ENCODE data around the gene ARL16. TPM values are rescaled to one million over a fixed set of nuclear protein-coding genes. Genes with fewer than 3 reads are reported as not detected.

ARL16 gene
- total RNA-seq, 2 donors from 2014 or later: 34.4 to 40.7 TPM

DNA sequence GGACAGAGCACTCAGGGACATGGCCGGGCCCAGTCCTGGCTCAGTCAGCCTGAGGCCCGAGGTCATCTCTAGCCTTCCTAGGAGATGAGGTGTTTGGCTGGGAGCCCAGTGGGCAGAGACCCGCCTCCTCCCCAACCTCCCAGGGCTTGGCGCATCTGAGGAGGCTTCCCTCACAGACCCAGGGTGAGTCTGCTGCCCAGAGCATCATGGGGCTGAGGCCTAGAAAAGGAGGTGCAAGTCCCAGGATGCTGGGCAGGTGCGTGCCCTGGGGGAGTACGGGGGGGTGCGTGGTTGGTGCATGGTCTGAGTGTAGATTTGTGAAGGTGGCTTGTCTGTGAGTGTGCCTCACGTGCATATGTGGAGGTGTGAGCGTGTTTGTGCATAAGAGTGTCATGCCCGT, 31.9 kb downstream of the ARL16 start:
- TF ChIP-seq, protein P1, sequence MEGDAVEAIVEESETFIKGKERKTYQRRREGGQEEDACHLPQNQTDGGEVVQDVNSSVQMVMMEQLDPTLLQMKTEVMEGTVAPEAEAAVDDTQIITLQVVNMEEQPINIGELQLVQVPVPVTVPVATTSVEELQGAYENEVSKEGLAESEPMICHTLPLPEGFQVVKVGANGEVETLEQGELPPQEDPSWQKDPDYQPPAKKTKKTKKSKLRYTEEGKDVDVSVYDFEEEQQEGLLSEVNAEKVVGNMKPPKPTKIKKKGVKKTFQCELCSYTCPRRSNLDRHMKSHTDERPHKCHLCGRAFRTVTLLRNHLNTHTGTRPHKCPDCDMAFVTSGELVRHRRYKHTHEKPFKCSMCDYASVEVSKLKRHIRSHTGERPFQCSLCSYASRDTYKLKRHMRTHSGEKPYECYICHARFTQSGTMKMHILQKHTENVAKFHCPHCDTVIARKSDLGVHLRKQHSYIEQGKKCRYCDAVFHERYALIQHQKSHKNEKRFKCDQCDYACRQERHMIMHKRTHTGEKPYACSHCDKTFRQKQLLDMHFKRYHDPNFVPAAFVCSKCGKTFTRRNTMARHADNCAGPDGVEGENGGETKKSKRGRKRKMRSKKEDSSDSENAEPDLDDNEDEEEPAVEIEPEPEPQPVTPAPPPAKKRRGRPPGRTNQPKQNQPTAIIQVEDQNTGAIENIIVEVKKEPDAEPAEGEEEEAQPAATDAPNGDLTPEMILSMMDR (IDR thresholded peaks at IDR 0.05): no peak
- peaks cover 3% of the 10 kb centered on the region for H3K27me3 ChIP-seq (replicated peaks; ENCODE audit: insufficient read depth)
- no peaks in the 10 kb centered on the region for H3K36me3 ChIP-seq
- H3K4me1 ChIP-seq (ENCODE audit: control insufficient read depth in 1 of 2, low read depth in 2 of 2): no peaks in the 10 kb centered on the region
- no peak for DNase-seq (ENCODE audit: low spot score)
- ATAC-seq (ENCODE audit: insufficient number of reproducible peaks, low FRiP score, low read depth): no peak
- H3K27ac ChIP-seq: no peak overlapping the region
- no peak overlapping the region for H3K4me3 ChIP-seq
- H3K9me3 ChIP-seq: no peaks in the 10 kb centered on the region

DNA sequence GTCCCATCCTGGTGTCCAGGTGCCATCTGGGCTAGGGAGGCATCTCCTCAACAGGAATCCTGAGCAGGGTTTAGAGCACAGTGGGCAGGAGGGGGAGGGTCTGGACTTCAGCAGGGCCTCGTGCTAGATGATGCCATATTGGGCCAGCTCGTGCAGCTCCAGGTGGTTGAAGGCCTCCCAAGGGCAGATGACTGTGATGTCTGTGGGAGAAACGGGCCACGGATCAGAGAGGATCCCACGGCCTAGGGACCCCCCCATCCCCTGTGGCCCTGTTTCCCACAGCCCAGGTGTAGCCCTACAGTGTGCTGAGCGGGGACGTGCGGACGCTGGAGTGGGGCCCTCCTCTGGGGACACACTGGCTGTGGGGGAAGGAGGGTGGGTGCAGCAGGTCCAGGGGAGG, 32.6 kb downstream of the ARL16 start:
- no peaks in the 10 kb centered on the region for H3K9me3 ChIP-seq
- H3K27me3 ChIP-seq (replicated peaks; ENCODE audit: insufficient read depth): peaks cover 3% of the 10 kb centered on the region
- no peaks in the 10 kb centered on the region for H3K4me1 ChIP-seq (ENCODE audit: control insufficient read depth in 1 of 2, low read depth in 2 of 2)
- no peak overlapping the region for H3K27ac ChIP-seq
- ATAC-seq (ENCODE audit: insufficient number of reproducible peaks, low FRiP score, low read depth) (no peak), DNase-seq (ENCODE audit: low spot score) (no peak)
- TF ChIP-seq, protein P1 (IDR thresholded peaks at IDR 0.05): no peak
- no peaks in the 10 kb centered on the region for H3K36me3 ChIP-seq
- no peak overlapping the region for H3K4me3 ChIP-seq

DNA sequence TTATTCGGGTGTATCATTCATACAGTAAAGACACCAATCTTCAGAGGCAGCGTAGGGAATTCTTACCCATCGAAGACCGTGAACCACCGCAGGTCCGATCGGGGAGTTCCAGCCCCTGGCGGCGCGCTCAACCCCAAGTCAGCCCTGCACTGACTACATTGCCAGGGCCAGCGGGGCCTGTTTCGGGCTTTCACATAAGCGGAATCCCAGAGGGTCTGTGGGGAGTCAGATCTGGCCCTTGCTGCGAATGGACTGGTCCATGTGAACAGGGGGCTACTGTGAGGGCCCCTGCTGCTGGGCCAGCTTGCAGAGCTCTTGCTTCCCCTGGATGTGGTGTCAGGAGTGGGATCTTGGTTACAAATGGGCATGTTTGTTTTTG, 34.9 kb downstream of the ARL16 start:
- Histone ChIP-seq H3K27me3 (replicated peaks; ENCODE audit: insufficient read depth) (peaks cover 3% of the 10 kb centered on the region), H3K9me3 (no peaks in the 10 kb centered on the region), H3K4me1 (ENCODE audit: control insufficient read depth in 1 of 2, low read depth in 2 of 2) (no peaks in the 10 kb centered on the region), H3K36me3 (no peaks in the 10 kb centered on the region), H3K27ac (no peak overlapping the region), H3K4me3 (no peak overlapping the region)
- DNase-seq (ENCODE audit: low spot score) (no peak), ATAC-seq (ENCODE audit: insufficient number of reproducible peaks, low FRiP score, low read depth) (no peak)
- TF ChIP-seq, protein P1 (IDR thresholded peaks at IDR 0.05): no peak

DNA sequence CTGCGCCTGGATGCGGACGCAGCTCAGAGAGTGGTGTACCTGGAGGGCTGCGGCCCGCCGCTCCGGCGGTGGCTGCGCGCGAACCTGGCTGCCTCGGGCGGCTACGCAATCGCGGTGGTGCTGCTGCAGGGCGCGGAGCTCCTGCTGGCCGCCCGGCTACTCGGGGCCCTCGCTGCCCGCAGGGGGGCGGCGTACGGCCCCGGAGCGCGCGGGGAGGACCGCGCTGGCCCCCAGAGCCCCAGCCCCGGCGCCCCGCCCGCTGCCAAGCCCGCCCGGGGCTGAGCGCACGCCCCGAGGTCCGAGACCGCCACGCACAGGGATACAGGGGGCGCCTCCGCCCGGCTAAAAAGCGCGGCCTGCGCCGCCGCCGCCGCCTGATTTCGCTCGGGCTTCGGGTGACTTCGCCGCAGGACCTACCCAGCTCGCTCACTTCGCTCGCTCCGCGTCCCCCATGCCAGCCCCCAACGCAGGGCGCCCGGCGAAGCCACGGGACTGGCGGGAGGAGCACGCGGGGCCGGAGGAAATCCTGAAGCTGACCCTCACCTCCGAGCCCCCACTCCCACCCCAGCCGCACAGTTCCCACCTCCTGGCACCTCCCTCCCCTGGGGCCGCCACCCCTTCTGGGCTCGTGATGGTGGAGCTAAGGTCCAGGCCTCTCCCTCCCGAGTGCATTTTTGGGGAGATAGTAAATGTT, 35.4 kb downstream of the ARL16 start:
- Histone ChIP-seq H3K9me3 (no peaks in the 10 kb centered on the region), H3K36me3 (no peaks in the 10 kb centered on the region), H3K4me3 (no peak overlapping the region), H3K4me1 (ENCODE audit: control insufficient read depth in 1 of 2, low read depth in 2 of 2) (no peaks in the 10 kb centered on the region), H3K27ac (no peak overlapping the region), H3K27me3 (replicated peaks; ENCODE audit: insufficient read depth) (peaks cover 3% of the 10 kb centered on the region)
- TF ChIP-seq, protein P1 (IDR thresholded peaks at IDR 0.05): no peak
- ATAC-seq (ENCODE audit: insufficient number of reproducible peaks, low FRiP score, low read depth): no peak
- DNase-seq (ENCODE audit: low spot score): no peak

DNA sequence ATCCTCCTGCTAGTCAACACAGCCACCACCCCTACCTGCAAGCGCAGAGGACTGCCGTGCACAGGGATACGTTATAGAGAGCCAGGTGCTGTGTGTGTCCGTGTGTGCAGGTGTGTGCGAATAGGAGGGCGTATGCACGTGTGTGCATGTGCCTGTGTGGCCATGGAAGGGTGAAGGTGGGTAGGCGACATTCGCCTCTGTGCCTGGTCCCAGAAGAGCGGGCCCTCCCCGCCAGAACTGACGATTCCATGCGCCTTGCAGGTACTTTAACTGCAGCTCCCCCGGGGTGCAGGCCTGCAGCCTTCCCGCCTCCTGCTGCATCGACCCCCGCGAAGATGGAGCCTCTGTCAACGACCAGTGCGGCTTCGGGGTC, 36.0 kb downstream of the ARL16 start:
- Histone ChIP-seq H3K4me1 (ENCODE audit: control insufficient read depth in 1 of 2, low read depth in 2 of 2) (no peaks in the 10 kb centered on the region), H3K9me3 (no peaks in the 10 kb centered on the region), H3K27ac (no peak overlapping the region), H3K4me3 (no peak overlapping the region), H3K36me3 (no peaks in the 10 kb centered on the region), H3K27me3 (replicated peaks; ENCODE audit: insufficient read depth) (peaks cover 3% of the 10 kb centered on the region)
- ATAC-seq (ENCODE audit: insufficient number of reproducible peaks, low FRiP score, low read depth) (no peak), DNase-seq (ENCODE audit: low spot score) (no peak)
- TF ChIP-seq, protein P1 (IDR thresholded peaks at IDR 0.05): no peak

Measured in thoracic aorta (tissue), 2 donors.